Activated CD8-positive, alpha-beta memory T cell treated with anti-CD3 and anti-CD28 coated beads for 4 hours (primary cell): ENCODE results near the gene ADAP1.
"Not testable (repeated sequence)": the region's sequence is repeated elsewhere in the genome, so short reads cannot be mapped to it uniquely, and the experiment has no call there.

Source experiments
- DNase-seq, 2 donors: peaks; one replicate each; pipeline ENCODE4 v3.0.0-alpha.2; 2020; ENCODE audit warnings: low read depth in 2 of 2

ADAP1 gene

GRCh38 chr7:938546-939185, 15.8 kb downstream of the ADAP1 start:
- no peak for DNase-seq

DNA sequence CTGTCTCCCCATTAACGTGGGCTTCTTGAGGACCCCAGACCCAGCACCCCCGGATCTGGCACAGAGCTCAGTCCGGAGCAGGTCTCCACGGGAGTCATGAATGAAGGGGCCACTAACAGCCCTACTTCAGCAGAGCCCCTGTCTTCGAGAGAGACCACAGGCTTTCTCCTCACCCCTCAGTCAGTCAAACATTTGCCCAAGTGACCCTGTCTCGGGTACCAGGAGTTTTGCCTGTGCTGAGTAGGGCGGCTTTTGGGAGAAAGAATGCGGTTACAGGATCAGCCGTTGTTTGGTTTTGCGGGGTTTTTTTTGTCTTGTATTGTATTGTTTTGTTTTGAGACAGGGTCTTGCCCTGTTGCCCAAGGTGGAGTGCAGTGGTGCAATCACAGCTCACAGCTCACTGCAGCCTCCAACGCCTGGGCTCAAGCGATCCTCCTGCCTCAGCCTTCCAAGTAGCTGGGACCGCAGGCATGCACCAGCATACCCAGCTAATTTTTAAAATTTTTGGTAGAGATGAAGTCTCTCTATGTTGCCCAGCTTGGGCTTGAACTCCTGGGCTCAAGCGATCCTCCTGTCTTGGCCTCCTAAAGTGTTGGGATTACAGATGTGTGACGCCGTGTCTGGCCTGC, 16.5 kb downstream of the ADAP1 start:
- no peak for DNase-seq

DNA sequence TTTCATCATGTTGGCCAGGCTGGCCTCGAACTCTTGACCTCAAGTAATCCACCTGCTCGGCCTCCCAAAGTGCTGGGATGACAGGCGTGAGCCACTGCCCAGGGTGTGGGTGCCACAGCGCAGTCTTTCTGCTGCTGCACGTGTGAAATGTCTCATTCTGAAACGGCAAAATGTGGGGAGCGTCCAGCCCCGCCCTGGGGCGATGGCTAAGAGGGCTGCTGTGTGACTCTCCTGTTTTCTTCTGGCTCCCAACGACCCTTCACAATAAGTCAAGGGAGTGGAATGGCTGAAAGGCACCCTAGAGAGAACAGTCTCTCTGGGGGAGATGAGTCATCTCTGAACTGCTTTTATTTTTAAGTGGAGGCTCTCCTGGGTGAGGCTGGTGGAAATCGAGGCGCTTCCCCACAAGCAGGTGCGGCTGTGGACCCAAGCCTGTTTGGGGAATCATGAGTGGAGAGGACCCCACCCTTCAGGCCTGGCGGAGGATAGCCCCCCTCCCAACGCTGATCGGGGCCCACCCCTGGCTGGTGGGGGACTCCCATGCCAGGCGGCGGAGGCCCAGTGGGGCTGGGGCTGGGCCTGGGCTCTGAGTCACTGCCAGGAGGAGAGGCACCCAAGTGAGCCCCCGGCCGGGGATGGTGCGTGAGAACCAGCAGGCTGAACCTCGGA, 18.0 kb downstream of the ADAP1 start:
- DNase-seq, result no peak

DNA sequence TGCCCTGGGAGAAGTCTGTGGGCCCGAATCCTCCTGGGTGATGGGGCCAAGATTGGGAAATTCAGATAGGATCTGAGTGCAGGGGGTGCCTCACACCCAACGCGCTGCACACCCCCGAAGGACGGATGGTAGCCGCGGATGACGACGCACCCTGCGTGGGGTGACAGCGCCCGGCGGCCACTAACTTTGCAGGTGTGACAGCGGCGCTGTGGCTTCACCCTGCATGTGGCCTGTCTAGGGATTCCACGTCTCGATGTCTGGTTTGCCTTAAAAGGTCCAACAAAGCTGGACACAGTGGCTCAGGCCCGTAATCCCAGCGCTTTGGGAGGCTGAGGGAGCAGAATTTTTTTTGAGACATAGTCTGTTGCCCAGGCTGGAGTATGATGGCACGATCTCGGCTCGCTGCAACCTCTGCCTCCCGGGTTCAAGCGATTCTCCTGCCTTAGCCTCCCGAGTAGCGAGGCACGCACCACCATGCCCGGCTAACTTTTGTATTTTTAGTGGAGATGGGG, 18.6 kb downstream of the ADAP1 start:
- no peak for DNase-seq

- no peak for DNase-seq
These were observed 19.2 kb downstream of the ADAP1 start for GRCh38 chr7:935164-935873.

DNA sequence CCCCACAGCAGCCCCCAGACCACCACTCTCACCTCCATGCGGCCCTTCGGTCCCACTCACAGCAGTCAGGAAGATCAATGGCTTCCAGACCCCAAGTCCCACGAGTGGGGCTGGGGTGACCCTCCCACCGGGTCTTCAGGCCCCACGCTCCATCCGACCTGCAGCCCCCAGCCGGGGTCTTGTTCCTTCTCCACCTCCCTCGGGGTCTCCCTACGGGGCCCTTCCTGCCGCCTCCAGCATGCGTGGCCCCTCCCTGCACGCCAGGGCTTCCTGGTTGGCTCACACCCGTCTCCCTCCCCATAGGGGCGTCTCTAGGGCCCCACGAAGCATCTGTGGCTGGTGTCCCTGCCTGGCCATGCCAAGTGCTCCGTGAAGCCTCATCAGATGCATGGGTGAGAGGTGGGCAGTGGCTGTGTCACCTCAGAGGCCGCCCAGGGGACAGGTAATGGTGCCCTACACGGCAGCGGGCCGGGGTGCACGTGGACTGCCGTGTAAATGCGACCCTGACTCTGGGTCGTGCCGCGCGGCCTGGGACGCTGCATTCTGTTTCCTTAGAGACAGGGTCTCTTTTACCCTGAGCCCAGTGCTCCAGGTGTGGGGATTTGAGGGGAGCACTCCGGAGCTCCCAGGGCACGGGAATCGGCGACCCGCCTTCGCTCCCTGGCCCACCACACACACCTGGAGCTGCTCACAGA, 19.9 kb downstream of the ADAP1 start:
- DNase-seq, result no peak

DNA sequence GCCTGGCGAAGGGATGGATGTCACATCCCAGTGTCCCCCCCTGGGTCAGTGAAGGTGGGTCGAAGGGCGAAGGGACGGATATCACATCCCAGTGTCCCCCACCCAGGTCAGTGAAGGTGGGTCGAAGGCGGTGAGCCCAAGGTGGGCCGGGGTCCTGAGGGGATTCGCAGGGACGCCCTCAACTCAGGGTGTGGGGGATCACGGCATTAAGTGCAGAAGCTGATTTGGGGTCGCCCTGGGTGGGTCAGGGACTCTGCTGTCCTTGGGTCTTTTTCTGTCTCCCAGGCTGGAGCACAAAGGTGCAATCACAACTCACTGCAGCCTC, 21.9 kb downstream of the ADAP1 start:
- no peak for DNase-seq

DNA sequence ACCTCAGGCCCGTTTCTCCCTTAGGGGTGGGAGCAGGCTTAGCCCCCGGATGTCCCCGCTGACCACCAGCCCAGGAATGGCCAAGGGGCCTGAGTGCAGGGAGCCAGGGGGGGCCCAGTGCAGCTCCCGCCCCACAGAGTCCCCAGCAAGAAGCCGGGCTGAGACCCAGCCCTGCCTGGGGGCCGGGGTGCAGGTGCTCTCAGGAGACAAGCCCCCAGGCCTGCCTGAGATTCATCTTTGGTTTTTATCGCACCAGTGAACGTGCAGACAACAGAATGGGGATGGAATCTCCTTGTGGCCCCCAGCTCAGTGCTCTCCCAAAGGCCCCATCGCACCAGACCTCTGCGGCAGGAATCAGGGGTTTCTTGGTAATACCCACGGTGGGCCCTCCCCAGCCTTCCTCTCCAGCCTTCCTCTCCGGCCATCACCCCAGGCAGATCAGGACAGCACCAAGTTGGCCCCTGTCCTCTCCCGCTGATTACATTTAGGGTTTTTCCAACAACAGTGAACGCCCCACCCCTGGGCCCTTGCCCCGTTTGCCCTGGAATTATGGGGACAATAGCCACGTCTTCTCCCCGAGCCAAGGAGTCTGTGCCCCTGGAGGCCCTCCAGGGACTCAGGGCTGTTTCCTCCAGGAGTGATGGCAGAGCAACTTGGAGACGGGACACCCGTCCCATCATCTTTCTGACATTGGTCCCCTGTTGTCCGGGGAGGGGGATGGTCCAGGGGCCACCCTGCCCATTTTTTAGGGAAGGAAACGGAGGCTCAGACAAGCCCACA, 22.4 kb downstream of the ADAP1 start:
- no peak for DNase-seq

- DNase-seq, result no peak
These were observed 23.3 kb downstream of the ADAP1 start for GRCh38 chr7:930975-931758.

DNA sequence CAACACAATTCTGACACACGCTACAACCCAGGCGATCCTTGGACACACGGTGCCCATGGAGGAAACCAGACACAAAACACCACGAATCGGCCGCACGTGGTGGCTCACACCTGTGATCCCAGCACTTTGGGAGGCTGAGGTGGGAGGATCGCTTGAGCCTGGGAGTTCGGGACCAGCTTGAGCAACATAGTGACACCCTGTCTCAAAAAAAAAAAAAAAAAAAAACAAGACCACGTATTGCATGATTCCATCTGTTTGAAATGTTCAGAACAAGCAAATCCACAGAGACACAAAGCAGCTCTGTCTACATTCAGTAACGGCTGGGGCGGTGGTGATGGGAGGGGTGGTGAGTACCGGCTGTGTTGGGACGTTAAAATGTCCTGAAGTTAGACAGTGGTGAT, 25.2 kb downstream of the ADAP1 start:
- DNase-seq, result no peak

- DNase-seq, result no peak
These were observed 27.3 kb downstream of the ADAP1 start for GRCh38 chr7:927031-927671.

GRCh38 chr7:926061-927030, 28.1 kb downstream of the ADAP1 start:
- no peak for DNase-seq

GRCh38 chr7:925601-926000, 28.9 kb downstream of the ADAP1 start:
- DNase-seq, result peak; percentile 68 to 82

- peak; percentile 48 to 52 for DNase-seq
These were observed 29.8 kb downstream of the ADAP1 start for GRCh38 chr7:924541-925231.

DNA sequence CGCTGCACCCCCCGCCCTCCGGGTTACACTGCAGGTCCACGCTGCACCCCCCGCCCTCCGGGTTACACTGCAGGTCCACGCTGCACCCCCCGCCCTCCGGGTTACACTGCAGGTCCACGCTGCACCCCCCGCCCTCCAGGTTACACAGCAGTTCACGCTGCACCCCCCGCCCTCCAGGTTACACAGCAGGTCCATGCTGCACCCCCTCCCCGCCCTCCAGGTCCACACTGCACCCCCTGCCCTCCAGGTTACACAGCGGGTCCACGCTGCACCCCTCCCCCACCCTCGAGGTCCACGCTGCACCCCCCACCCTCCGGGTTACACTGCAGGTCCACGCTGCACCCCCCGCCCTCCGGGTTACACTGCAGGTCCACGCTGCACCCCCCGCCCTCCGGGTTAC, 30.4 kb downstream of the ADAP1 start:
- DNase-seq, result not testable (repeated sequence)

DNA sequence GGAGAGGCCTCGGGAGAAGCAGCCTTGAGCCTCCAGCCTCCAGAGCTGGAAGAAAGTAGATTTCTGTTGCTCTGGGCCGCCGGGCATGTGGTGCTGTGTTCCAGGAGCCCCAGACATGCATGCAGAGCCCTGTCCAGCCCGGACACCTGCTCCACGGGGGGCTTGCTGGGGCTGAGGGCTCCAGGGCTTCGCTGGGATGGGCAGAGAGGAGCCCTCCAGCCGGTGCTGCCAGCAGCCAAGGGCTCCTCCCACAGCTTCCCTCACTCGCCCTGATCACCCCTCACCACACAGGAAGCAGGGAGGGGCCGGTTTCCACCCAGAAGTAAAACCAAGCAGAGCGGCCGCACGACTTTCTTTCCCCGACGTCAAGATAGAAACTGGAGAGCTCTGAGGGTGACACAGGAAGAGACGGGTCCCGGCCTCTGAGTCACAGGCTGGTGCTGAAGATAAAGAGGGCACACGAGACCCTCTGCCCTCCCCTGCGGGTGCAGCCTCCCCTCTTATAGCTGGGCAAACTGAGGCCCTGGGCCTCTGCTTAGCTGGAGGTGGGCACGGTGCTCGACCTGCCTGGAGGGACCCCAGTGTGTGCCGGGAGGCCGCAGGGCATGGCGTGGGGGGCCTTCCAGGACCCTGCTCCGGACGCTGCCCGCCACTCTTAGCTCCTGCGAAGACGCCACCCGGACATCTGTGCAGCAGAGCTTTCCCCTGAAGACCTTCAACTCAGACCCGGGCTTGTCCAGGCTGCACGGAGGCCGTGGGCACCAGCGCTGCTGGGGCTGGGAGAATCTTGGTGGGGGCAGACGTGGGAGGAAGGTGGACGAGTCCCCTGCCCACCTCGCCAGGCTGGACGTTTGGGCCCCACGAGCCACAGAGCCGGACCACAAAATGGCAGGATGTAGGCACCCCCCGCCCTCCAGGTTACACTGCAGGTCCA, 31.1 kb downstream of the ADAP1 start:
- DNase-seq, result peak; percentile 90 to 92
